NCI-H2196 (cell line): ENCODE measurements around the gene XRCC5.

ENCODE experiments used
- DNase-seq: peaks from one replicate; lab custom pipeline; 2025; ENCODE audit not compliant: unreplicated experiment; lab: John Stamatoyannopoulos, UW

The XRCC5 gene

DNA sequence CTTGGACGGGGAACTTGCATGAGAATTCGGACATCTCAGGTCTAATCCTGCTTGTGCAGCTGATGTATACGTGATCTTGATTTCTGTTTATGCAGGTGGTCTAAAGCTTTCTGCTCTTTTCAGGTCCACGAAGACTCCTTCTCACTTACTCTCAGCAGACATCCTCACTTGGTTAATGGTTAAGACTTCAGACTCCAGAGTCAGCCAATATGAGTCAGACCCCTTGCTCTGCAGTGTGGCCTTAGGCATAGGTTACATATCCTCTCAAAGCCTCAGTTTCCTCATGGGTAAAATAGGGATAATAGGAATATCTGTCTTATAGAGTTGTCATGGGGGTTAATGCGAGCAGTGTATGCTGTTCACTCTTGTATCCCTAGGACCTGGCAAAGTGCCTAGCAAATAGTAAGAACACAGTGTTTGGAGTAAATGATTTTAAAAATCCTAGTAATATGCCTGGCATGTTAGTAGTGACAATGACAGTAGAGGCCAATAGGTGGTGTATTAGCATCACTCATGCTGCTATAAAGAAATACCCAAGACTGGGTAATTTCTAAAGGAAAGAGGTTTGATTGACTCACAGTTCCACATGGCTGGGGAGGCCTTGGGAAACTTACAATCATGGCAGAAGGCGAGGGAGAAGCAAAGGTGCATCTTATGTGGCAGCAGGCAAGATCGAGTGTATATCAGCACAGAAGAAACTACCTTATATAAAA, 42.3 kb downstream of the XRCC5 start:
- DNase-seq, result no peak

DNA sequence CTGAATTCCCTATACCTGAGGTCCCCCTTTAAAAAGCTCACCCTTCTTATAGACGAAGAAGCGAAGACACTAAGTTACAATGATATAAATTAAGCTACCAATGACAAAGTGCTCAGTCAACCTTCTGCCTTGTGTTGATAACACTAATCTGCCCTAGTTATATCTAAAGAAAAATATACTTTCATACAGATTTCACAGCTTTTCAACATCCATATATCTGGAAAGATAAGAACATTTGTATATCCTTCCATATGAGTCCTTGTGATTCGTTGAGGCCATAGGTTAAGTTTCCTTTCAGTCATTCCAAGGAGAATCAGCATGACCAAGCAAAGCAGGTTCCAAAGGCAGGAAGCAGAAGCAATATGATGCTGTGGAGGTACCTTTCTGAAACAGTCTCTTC, 46.8 kb downstream of the XRCC5 start:
- DNase-seq, result no peak

DNA sequence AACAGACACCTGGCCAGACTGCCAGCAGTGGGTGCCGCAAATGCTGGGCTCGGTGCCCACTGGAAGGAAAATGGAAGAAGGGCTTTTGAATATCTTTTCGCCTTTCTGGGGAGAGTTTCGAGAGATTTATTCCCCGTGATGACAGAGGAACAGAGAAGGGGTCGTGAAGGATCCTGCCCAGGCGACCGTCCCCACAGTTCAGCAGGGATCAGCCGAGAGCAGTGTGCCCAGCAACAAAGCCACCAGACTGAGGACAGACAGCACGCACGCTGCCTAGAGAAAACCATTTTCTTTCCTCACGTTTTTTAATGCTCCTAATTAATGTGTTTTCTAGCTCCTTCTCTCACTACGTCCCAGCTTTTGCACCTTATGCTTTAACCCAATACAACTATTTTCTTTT, 47.7 kb downstream of the XRCC5 start:
- DNase-seq, result no peak

DNA sequence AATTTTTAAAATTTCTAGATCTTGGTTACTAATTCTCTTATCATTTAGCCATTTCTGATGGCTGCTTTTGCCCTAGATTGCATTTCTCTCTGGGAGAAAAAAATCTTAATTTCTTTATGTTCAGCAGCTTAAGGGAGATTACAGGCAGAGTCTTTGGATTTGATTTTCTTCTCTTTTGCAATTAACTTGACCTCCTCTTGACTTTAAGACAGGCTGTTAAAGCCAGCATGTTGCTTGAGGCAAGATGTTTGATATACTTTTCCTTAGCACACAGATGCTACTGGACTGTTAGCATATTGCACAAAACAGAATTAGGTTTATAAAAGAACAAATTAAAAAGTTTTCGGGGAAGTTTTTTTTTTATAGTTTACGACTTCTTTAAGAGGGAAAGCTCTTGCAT, 50.0 kb downstream of the XRCC5 start:
- DNase-seq, result no peak

DNA sequence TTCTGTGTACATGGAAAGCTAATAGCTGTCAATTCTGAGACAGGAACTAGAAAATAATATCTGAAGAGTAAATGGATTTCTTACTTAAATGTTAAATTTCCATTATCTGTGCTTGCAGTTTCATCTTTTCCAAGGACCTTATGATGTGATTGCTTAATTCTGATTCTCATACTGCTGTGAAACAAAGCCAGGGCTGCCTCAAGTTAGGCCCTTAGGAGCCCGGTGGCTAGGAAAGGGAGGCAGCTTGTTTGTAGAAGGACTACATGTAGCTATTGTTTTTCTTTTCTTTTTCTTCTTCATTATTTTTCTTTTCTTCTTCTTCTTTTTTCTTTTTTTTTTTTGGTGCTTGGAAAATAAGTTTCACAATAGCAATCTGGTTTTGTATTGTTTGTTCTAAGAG, 50.5 kb downstream of the XRCC5 start:
- no peak for DNase-seq

DNA sequence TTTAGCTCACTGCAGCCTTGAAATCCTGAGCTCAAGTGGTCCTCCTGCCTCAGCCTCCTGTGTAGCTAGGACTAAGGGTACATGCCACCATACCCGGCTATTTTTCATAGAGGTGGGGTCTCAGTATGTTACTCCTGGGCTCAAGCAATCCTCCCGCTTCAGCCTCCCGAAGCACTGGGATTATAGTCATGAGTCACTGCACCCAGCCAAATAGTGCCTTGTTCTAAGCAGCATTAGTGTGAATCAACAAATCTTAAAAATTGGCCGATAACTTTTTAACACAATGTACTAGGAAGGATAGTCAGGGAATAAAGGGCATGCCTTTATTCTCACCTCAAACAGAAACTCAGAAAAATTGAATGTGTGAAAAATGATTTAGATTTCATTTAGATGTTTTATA, 51.6 kb downstream of the XRCC5 start:
- DNase-seq, result no peak

DNA sequence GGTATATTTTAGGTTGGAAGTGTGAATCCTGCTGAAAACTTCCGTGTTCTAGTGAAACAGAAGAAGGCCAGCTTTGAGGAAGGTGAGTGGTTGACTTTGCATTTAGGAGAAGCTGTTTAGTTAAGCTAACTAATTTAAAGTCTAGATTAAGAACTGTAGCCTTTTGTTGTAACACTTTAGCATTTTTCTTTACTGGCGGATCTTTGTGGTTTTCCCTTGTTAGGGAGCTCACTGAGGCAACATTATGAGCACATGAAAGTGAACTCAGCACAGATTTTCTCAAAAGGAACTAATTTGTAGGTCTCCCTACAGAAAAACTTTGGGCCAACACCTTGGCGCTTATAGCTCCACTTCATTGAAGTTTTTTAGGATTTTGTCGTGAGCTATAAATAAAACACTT, 52.8 kb downstream of the XRCC5 start:
- DNase-seq, result no peak

DNA sequence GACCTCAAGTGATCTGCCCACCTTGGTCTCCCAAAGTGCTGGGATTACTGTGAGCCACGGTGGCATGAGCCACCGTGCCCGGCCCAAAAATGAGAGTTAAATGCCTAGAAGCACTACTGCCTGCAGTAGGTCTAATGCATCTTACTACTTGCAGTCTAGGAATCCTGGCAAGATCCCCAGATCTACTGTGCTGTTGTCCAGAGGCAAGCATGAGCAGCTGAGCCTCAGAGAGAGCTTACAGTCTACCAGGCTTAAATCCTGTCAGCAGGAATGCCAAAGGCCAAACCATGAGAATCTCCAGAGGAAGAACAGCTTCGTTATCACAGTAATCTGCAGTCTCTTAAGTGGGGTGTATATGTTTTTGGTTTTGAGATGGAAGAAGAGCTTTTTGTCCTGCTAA, 54.4 kb downstream of the XRCC5 start:
- DNase-seq, result no peak

DNA sequence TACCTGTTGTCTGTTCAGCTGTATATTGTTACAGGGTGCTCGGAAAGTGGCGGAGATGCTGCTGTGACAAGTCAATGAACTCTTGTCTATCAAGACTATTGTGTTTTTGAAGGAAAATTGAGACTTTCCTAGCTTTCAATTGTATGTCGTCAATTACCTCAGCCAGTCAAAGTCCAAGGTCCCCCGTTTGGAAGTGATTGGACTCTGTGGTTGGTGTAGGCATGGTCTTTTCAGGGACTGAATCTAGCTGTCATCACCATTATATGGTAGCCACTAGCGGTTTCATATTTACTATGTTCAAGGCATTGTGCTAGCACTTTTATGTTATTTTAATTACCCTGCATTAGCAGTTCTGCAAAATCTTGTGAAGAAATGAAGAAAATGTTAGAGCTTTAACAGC, 54.9 kb downstream of the XRCC5 start:
- DNase-seq, result no peak

DNA sequence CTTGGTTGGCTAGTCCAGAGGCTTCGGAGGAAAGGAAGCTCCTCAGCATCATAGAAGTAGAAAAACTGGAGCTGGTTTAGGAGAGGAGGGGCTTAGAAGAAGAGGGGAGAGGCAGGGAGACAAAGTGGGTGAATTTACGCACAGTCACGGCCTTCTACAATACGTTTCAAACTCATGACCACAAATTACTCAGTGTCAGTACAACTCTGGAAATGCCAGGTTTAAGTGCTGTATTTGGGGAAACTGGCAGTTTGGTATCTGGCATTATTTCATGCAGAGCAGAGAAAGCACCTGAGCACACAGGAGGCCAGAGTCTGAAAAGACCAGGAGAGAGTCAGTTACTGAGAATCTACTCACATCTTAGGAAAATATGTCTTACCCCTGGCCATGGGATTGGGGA, 55.4 kb downstream of the XRCC5 start:
- DNase-seq, result no peak

DNA sequence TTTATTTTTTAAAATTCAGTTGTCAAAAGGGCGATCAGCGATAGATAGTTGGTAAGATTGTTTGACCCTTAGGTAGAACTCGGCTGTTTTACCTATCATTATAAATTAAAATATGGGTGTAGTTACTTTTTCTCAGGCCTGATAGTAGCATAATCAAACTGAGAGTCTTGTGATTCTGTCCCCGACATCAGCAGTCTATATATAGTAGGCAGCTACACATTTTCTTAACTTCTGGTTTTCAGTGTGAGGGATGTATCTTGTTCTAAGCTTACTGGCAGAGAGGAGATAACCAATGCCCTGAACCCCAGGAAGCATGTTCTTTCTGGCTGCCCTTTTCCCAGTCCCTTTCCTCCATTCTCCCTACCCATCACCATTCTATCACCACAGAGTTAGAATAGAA, 56.6 kb downstream of the XRCC5 start:
- no peak for DNase-seq

DNA sequence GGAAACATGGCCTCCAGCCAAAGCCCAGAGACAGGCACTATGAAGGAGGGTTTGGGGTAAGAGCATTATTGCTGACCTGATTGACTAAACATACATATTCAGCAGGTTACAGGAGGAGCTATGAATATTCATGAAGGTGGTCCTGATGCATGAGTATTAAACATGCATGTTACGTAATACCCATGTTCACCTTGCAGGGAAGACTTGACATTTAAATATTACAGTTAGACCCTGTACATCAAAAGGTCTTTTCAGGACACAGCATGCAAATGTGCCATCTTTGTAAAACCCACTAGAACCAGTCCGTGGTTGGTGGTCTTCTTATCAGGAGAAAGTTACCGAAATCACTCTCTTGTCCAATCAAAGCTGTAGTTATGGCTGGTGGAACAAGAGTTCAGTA, 59.9 kb downstream of the XRCC5 start:
- no peak for DNase-seq

DNA sequence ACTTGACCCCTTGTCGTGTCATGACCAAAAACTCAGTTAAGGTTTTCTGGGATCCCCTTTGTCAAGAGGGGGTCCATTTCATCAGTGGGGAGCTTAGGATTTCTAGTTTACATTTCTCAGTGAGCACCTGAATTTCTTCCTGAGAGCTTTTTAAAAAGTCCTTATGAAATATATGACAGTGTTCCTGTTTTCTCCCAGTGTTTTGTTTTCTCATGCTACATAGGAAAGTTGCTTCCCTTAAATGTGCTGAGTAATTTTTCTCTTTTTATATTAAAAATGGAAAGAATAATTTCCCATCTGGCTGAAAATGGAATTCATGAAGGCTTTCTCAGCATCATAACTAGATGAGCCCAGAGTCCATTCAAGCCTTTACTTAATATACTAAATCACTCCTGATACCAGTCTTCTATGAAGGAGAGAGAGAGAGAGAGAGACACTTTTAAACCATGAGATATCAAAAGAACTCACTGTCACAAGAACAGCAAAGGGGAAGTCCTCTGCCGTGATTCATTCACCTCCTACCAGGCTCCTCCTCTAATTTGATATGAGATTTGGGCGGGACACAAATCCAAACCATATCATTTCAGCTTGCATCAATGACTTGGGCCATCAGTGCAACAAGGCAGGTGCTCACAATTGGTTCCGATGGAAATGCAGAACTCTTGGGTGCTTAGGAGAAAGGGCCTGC, 61.1 kb downstream of the XRCC5 start:
- no peak for DNase-seq

DNA sequence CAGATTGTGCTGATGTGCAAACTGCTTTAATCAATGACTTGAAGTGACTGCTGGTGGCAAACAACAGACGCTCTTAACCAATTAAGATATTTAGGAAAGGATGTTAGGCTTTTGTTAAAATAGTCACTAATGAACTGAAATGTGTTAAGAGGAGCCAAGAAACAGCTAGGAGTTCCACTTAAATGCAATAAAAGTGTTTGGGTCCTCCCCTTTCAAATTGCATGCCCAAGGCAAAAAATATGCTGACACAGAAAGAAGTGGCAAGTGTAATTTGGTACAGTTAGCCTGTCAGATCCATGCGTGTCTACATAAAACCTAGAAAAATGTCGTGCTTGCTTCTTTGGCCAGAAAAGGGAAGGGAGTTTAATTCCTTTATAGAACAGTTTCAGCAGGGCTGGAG, 61.9 kb downstream of the XRCC5 start:
- no peak for DNase-seq

DNA sequence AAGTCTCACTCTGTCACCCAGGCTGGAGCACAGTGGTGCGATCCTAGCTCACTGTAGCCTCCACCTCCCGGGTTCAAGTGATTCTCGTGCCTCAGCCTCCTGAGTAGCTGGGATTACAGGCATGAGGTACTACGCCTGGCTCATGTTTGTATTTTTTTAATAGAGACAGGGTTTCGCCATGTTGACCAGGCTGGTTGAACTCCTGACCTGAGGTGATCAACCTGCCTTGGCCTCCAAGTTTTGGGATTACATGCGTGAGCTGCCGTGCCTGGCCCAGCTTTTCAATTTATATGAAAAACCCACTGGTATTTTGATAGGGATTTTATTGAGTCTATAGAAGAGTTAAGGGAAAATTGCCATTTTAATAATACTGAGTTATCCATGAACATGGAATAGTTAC, 63.3 kb downstream of the XRCC5 start:
- no peak for DNase-seq

DNA sequence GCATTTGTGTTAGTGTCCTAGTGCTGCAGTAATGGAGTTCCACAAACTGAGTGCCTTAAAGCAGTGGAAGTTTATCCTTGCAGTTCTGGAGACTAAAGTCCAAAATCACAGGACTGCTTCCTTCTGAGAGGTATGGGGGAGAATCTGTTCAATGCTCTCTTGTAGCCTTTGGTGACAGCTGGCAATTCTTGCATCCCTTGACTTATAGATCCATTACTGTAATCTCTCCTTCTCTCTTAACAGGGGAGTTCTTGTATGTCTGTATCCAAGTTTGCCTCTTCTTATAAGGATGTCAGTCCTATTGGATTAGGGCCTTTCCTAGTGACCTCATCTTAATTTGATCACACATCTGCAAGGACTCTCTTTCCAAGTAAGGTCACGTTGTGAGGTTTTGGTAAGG, 69.9 kb downstream of the XRCC5 start:
- no peak for DNase-seq

DNA sequence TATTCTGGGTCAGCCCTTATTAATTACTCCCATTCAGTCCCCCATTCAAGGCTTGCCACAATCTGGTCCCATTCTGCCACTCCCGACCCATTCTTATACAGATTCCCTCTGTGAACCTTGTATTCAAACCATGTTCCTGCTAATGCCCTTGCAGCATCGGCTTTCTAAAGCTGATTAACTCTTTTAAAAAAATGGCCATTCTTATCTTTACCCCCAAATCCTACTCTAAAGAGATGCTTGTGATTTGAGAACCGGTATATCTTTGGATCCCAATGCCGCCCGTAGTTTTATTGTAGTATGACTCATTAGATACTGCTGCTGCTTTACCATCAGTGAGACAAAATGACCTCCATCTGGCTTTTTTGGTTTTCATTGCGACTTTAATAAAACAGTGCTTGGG, 72.2 kb downstream of the XRCC5 start:
- DNase-seq, result no peak

DNA sequence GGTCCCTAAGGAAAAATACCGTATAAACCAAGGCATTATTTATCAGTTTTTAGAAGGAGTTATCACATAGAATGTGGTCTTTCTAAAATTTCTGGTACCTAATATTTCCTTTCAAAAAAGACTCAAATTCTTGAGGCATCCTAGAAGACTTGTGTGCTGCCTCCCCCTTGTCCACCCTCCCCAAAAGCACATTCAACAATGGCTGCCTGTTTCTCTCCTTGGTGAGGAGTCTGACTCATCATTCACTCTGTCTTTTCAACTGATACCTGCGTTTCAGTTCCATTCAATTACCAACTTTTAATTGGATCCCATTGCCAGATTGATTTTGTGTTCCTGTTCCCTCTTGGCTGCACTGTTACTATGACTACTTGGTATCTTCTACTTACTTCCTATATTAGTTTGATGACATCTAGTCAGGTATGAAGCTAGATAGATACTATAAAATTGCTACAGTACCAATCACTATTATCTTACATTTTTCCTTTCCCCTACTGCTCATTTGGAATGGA, 72.9 kb downstream of the XRCC5 start:
- no peak for DNase-seq

DNA sequence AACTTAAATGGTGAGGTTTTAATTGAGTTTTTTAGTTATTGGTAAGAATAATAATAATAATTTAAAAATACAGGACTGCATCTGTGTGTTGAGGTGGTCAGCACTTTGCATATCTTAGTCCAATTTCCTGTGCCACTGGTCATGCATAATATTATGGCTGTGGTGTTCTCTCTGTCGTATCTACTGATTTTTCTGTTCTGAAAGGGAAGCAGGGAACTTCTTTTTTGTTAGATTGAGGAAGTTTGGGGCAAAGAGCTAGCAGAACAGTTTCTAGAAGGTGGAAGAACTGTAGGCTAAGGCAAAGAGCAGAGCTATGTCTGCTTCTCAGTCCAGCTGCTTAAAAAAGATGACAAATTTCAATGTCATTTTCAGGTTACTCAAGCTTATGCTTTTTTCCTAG, 74.3 kb downstream of the XRCC5 start:
- DNase-seq, result no peak

DNA sequence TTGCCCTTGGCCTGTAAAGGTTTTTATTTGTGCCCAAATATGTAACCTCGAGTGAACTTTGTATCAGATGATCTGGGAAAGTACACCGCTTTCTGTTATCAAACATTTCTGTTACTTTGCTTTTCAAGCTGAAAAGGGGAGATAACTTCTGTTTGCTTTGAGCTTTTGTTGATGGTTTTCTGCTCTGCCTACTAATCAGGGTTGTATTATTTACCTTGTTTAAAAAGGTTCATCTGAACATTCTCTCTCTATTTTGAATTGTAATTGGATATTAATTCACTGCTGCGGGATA, 79.4 kb downstream of the XRCC5 start:
- no peak for DNase-seq

DNA sequence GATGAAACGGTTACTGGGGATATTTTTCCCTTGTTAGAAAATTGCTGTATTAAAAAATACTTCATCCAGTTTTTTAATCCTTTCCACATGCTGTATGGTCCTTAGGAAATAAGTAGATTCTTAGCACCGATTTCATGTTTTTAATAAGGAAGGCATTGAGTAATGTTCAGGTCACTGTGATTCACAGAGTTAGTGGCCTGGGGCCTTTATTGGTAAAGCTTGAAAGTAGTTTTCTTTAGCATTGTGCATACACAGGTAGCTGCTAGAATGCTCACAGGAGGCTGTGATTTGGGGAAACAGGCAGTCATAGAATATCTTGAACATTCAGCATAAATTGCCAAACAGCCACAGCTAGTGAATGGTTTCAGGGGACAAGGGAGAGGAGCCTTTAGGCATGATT, 79.8 kb downstream of the XRCC5 start:
- no peak for DNase-seq

DNA sequence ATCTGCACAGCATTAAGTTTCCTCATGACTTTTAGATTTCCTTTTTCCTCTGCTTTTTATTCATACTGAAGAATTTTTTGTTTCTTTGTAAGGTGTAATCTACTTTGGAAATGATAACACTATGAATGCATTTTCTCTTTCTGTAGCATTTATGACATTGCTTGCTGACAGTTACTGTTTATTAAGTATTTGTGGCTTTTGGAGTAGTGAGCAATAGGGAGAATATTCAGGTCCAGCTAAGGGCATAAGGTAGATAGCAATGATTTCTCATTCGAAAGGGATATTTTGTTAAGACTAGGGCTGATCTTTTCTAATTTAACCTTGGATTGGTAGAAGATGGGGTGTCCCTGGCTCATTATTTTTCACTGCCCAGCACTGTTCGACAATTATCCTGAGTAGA, 80.3 kb downstream of the XRCC5 start:
- no peak for DNase-seq

DNA sequence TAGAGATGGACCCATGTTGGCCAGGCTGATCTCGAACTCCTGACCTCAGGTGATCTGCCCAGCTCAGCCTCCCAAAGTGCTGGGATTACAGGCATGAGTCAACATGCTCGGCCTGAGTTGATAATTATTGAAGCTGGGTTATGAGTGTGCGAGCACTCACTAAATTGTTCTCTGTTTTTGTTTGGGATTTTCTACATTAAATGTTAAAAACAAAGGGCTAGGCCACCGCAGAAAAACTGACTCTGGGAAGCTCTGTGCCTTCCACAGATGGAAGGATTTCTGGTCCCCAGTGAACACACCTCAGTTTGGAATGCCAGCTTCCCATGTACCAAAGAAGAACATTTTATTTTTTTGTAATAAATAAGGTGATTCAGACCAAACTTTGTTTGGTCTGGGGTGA, 83.0 kb downstream of the XRCC5 start:
- no peak for DNase-seq
